ENCODE measurements around the gene CTNNAL1. TPM values are rescaled to one million over a fixed set of nuclear protein-coding genes. Genes with fewer than 3 reads are reported as not detected.

The CTNNAL1 gene
- total RNA-seq, 1 experiment from 2014 or later, result 72.0 TPM

- intact Hi-C loops (cut with micrococcal nuclease; ENCODE audit: unreplicated experiment), result no loop called here
- Histone ChIP-seq H3K9me3 (ENCODE audit: low read depth, low read length, poor library complexity, severe bottlenecking) (no peaks in the 10 kb centered on the region), H3K27ac (ENCODE audit: low read depth, low read length, poor library complexity, severe bottlenecking) (no peak overlapping the region), H3K4me1 (ENCODE audit: insufficient read depth, low read length, poor library complexity, severe bottlenecking) (no peaks in the 10 kb centered on the region), H3K36me3 (ENCODE audit: insufficient read depth, low read length, poor library complexity, severe bottlenecking) (no peaks in the 10 kb centered on the region), H3K27me3 (replicated peaks; ENCODE audit: insufficient read depth, low read depth, low read length, poor library complexity) (no peaks in the 10 kb centered on the region), H3K4me3 (ENCODE audit: low read depth, low read length, poor library complexity, severe bottlenecking) (no peak overlapping the region)
- CTCF ChIA-PET, result no interaction called here
- POLR2A ChIA-PET (ENCODE audit: low non-redundant PET), result no interaction called here
- DNase-seq (ENCODE audit: low spot score), result no peak
- BruUV-seq (replicated peaks), result no TSS peak
- TF ChIP-seq, protein P1, sequence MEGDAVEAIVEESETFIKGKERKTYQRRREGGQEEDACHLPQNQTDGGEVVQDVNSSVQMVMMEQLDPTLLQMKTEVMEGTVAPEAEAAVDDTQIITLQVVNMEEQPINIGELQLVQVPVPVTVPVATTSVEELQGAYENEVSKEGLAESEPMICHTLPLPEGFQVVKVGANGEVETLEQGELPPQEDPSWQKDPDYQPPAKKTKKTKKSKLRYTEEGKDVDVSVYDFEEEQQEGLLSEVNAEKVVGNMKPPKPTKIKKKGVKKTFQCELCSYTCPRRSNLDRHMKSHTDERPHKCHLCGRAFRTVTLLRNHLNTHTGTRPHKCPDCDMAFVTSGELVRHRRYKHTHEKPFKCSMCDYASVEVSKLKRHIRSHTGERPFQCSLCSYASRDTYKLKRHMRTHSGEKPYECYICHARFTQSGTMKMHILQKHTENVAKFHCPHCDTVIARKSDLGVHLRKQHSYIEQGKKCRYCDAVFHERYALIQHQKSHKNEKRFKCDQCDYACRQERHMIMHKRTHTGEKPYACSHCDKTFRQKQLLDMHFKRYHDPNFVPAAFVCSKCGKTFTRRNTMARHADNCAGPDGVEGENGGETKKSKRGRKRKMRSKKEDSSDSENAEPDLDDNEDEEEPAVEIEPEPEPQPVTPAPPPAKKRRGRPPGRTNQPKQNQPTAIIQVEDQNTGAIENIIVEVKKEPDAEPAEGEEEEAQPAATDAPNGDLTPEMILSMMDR (conservative IDR thresholded peaks at IDR 0.05; ENCODE audit: low read depth, low read length), result no peak
- no peak for TF ChIP-seq EZH2 (IDR thresholded peaks at IDR 0.05; ENCODE audit: borderline replicate concordance, low read depth, low read length, poor library complexity, severe bottlenecking)
Observed at GRCh38 chr9:108960331-108960730, 53.0 kb downstream of the CTNNAL1 start.

DNA sequence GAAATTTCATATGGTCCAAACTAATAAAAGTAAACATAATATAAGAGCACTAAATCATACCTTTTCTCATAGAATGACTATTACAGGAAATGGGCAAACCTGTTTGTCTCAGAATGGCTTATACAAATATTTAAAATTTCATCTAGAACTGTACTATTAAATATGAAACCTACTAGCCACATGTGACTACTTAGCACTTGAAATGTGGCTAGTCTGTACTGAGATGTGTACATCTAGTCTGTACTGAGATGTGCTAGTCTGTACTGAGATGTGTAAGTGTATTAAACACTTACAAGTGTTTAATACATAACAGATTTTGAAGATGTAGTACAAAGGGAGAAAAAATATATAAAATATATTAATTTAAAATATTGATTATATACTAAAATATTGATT lies 56.7 kb downstream of the CTNNAL1 start:
- Histone ChIP-seq H3K27me3 (replicated peaks; ENCODE audit: insufficient read depth, low read depth, low read length, poor library complexity) (no peaks in the 10 kb centered on the region), H3K4me3 (ENCODE audit: low read depth, low read length, poor library complexity, severe bottlenecking) (no peak overlapping the region), H3K27ac (ENCODE audit: low read depth, low read length, poor library complexity, severe bottlenecking) (no peak overlapping the region), H3K36me3 (ENCODE audit: insufficient read depth, low read length, poor library complexity, severe bottlenecking) (no peaks in the 10 kb centered on the region), H3K9me3 (ENCODE audit: low read depth, low read length, poor library complexity, severe bottlenecking) (no peaks in the 10 kb centered on the region), H3K4me1 (ENCODE audit: insufficient read depth, low read length, poor library complexity, severe bottlenecking) (no peaks in the 10 kb centered on the region)
- DNase-seq (ENCODE audit: low spot score), result no peak
- ChIA-PET POLR2A (ENCODE audit: low non-redundant PET) (no interaction called here), CTCF (no interaction called here)
- no peak for TF ChIP-seq EZH2 (IDR thresholded peaks at IDR 0.05; ENCODE audit: borderline replicate concordance, low read depth, low read length, poor library complexity, severe bottlenecking)
- TF ChIP-seq, protein P1 (conservative IDR thresholded peaks at IDR 0.05; ENCODE audit: low read depth, low read length), result no peak
- no TSS peak for BruUV-seq (replicated peaks)
- intact Hi-C loops (cut with micrococcal nuclease; ENCODE audit: unreplicated experiment), result no loop called here

DNA sequence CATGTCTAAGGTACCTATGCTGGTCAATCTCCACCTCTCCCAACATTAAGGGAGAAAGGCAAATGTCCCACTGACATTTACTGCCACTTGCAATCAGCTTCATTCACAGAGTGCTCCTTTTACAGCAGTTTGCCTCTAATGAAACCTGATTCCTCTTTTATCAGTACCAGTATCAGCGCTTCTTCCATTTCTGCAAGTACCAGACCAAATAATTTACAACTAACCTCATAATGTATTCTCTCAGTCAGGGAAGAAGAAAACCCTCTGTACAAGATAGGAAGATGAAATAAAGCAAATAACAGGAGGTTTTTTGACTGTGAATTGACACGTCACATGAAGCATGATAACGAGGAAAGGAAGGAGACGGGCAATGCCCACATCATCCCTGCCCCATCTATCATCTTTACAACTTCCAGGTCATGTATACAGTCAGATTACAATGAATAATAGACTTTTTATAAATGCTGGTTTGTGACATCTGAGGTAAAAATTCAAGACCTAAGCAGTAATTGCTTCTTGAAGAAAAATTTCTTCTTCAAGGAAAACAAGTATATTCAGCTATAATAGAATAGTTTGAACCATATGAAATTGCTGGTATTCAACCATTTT lies 57.2 kb downstream of the CTNNAL1 start:
- Histone ChIP-seq H3K4me3 (ENCODE audit: low read depth, low read length, poor library complexity, severe bottlenecking) (no peak overlapping the region), H3K27me3 (replicated peaks; ENCODE audit: insufficient read depth, low read depth, low read length, poor library complexity) (no peaks in the 10 kb centered on the region), H3K36me3 (ENCODE audit: insufficient read depth, low read length, poor library complexity, severe bottlenecking) (no peaks in the 10 kb centered on the region), H3K9me3 (ENCODE audit: low read depth, low read length, poor library complexity, severe bottlenecking) (no peaks in the 10 kb centered on the region), H3K27ac (ENCODE audit: low read depth, low read length, poor library complexity, severe bottlenecking) (no peak overlapping the region), H3K4me1 (ENCODE audit: insufficient read depth, low read length, poor library complexity, severe bottlenecking) (no peaks in the 10 kb centered on the region)
- BruUV-seq (replicated peaks), result no TSS peak
- intact Hi-C loops (cut with micrococcal nuclease; ENCODE audit: unreplicated experiment), result no loop called here
- DNase-seq (ENCODE audit: low spot score), result no peak
- TF ChIP-seq, protein P1 (conservative IDR thresholded peaks at IDR 0.05; ENCODE audit: low read depth, low read length), result no peak
- TF ChIP-seq EZH2 (IDR thresholded peaks at IDR 0.05; ENCODE audit: borderline replicate concordance, low read depth, low read length, poor library complexity, severe bottlenecking), result no peak
- POLR2A ChIA-PET (ENCODE audit: low non-redundant PET), result no interaction called here
- CTCF ChIA-PET, result no interaction called here

Measured in A673 (cell line).